ENCODE data around the gene PPP1R14B.

GRCh38 chr11:64234647-64235379 is 11.9 kb downstream of the PPP1R14B start:
- TF ChIP-seq CTCF (conservative IDR thresholded peaks at IDR 0.05) (no peak), EZH2 (IDR thresholded peaks at IDR 0.05; ENCODE audit: low read depth) (no peak)
